Measurements from ENCODE around the gene CLIC5.

The CLIC5 gene

DNA sequence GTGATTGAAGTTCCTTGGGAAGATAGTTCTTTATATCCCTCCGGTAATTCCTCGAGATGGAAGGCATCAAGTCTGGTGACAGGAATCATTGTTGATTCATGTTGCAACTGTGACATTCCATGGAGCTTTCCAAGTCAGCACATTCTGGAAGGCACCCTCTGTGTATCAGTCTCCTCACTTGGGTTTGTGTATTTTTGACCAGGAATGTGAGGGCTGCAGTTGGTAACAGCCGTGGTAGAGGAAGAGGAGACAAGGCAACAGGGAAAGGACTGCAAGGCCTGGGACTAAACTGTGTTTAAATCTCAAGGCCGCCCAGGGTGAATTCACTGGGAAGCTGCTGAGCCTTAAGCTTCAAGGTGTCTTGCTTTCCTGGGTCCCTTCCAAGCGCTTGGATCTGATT lies 99.0 kb downstream of the CLIC5 start:
- DNase-seq (ENCODE audit: low read depth), result no peak
- TF ChIP-seq, protein P1, sequence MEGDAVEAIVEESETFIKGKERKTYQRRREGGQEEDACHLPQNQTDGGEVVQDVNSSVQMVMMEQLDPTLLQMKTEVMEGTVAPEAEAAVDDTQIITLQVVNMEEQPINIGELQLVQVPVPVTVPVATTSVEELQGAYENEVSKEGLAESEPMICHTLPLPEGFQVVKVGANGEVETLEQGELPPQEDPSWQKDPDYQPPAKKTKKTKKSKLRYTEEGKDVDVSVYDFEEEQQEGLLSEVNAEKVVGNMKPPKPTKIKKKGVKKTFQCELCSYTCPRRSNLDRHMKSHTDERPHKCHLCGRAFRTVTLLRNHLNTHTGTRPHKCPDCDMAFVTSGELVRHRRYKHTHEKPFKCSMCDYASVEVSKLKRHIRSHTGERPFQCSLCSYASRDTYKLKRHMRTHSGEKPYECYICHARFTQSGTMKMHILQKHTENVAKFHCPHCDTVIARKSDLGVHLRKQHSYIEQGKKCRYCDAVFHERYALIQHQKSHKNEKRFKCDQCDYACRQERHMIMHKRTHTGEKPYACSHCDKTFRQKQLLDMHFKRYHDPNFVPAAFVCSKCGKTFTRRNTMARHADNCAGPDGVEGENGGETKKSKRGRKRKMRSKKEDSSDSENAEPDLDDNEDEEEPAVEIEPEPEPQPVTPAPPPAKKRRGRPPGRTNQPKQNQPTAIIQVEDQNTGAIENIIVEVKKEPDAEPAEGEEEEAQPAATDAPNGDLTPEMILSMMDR (conservative IDR thresholded peaks at IDR 0.05; ENCODE audit: low read depth, low read length), result no peak
- H3K4me3 ChIP-seq (ENCODE audit: low read depth, low read length), result no peak overlapping the region

DNA sequence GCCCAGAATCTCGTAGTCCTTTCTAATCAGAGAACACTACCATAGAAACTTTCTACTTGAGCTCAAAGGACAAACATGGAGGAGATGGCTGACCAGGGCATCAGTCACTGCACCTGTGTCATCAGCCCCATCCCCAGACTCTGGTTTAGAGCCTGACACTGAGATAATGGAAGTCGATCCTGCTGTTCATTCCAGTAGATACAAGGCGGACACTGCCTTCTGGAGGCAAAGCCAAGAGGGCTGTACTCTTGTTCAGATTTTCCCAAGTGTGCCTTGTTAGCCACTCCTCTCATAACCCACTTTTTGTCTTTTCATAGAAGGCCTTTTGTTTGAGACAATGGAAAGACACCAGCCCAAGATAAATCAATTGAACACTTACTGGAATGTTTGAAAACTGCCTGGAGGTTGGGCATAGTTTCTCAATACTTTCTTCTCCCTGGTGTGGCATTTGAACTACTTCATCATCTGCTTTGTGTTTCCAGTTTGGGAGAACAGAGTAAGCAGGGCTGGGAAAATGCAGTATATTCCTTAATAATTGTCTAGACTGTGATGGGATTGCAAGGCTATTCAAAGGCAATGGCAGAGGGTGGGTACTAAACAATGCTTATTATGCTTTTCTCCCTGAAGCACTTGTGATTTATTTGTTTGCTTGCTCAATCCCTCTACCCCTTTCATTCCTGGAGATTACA lies 99.7 kb downstream of the CLIC5 start:
- DNase-seq (ENCODE audit: low read depth), result no peak
- TF ChIP-seq, protein P1 (conservative IDR thresholded peaks at IDR 0.05; ENCODE audit: low read depth, low read length), result no peak
- H3K4me3 ChIP-seq (ENCODE audit: low read depth, low read length), result no peak overlapping the region

DNA sequence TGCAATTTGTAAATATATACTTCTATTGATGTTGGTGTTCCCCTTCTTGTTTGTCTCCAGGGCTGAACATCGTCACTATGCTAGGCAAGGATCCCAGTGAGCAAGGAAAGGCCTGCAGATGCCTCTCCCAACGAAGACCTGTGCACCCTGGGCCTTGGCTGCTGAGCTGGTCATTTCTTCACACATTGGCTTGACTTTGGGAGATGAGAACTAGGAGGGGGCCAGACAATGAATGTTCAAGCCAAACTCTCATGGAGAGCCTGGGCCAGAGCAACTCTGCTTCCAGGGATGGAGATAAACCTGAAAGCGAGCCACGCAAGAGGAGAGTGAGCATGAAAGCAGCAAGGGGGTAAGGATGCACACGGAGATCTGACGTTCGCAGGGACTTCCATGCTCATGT lies 104.0 kb downstream of the CLIC5 start:
- DNase-seq (ENCODE audit: low read depth), result no peak
- H3K4me3 ChIP-seq (ENCODE audit: low read depth, low read length), result no peak overlapping the region
- TF ChIP-seq, protein P1 (conservative IDR thresholded peaks at IDR 0.05; ENCODE audit: low read depth, low read length), result no peak

DNA sequence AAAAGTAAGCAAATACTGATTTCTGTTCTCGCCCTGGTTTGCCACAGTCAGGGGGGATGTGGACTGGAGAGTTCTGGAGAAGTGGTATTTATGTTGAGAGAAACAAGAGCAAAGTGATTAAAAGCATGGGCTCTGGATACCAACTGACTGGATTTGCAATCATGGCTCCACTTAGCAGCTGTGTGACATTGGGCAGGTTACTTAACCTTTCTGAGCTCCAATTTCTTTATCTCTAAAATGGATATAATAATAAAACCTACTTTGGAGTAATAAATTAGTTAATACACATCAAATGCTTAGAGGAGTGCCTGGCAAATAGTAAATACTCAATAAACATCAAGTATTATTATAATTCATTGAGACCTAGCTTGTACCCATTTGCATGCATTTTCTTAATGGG lies 111.7 kb downstream of the CLIC5 start:
- H3K4me3 ChIP-seq (ENCODE audit: low read depth, low read length), result no peak overlapping the region
- DNase-seq (ENCODE audit: low read depth), result no peak
- TF ChIP-seq, protein P1 (conservative IDR thresholded peaks at IDR 0.05; ENCODE audit: low read depth, low read length), result no peak

DNA sequence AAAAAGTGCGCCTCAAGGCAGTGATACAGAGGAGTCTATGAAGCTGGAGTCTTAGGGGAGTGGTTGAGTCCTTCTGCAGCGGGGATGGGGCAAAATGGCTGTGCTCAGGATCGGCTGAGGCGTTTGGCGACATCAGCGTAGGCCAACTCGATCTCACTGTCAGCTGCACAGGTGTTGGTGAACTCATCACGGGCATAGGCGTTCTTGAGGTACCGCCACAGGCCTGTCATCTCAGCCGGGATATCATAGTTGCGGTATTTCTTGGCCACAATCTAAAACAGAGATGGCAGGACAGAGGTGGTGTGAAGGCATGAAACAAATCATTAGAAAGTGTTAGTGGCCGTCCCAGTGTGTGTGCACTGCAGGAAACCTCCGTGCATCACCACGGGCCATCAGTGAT lies 112.7 kb downstream of the CLIC5 start:
- H3K4me3 ChIP-seq (ENCODE audit: low read depth, low read length), result no peak overlapping the region
- no peak for DNase-seq (ENCODE audit: low read depth)
- TF ChIP-seq, protein P1 (conservative IDR thresholded peaks at IDR 0.05; ENCODE audit: low read depth, low read length), result no peak

DNA sequence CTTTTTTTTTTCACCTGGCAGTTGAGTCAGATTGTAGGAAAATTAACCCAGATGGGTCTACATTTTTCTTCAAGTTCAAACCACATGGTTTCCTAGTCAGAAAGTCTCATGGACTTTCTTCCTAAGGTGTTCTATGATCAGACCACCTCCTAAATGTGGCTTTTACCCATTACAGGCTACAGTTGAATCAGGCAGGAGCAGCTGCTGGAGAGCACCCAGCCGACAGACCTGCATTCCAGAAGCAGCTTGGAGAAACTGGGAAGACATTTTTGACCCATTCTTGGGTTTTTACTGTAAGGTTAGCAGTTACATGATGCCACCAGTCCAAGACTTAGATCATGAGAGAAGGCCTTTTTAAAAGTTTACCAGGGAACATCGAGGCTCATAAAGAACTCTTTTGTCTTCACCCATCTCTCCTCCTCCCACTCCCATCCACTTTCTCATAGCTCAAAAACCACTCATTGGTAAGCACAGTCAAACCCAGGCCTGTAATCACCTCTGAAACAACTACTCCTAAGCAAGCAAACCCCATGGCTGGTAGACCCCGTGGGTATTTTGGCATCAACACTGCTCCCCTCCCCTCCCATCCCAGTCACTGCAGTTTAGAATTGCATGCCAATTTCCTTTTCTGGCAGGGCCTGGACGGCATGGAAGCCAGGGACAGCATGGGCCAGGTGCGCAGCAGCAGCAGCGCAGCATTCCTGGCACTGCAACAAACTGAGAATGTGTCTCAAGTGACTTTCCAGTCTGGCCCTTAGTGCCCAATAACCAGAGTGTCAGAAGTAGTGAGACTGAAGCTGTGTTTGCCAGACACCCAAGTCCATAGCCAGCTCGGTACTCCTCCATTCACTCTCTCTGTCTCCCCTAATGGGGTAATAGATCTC lies 113.7 kb downstream of the CLIC5 start:
- H3K4me3 ChIP-seq (ENCODE audit: low read depth, low read length), result no peak overlapping the region
- TF ChIP-seq, protein P1 (conservative IDR thresholded peaks at IDR 0.05; ENCODE audit: low read depth, low read length), result no peak
- DNase-seq (ENCODE audit: low read depth), result no peak

All from choroid plexus epithelial cell (primary cell).